Cardiac muscle cell (in vitro differentiated cells and primary cell): Measurements from ENCODE around the gene ORM2. TPM values are rescaled to one million over a fixed set of nuclear protein-coding genes. Genes with fewer than 3 reads are reported as not detected.

Experiments
- DNase-seq, 2 donors: peaks; one replicate each; pipeline versions ENCODE4 v3.0.0 to v3.0.0-alpha.2; 2010 to 2017; ENCODE audit warnings: low read depth in 1 of 2, low spot score in 1 of 2
- H3K27ac ChIP-seq: fragments of 200-600 bp; sonication (generic); 2 replicates; pipeline ENCODE4 v1.5.1; 2016
- H3K27me3 ChIP-seq: fragments of 200-600 bp; sonication (generic); 2 replicates; pipeline ENCODE4 v1.6.0; 2016; ENCODE audit warnings: control low read depth
- H3K36me3 ChIP-seq: fragments of 200-600 bp; sonication (generic); 2 replicates; pipeline ENCODE4 v1.5.1; 2016; ENCODE audit warnings: control low read depth
- H3K4me1 ChIP-seq: fragments of 200-600 bp; sonication (generic); 2 replicates; pipeline ENCODE4 v1.8.1; 2017; ENCODE audit warnings: low read depth, mild to moderate bottlenecking, mixed run types
- H3K4me3 ChIP-seq: fragments of 200-600 bp; sonication (generic); 2 replicates; pipeline ENCODE4 v1.5.1; 2016; ENCODE audit warnings: mild to moderate bottlenecking
- H3K9me3 ChIP-seq: fragments of 200-600 bp; sonication (generic); 2 replicates; pipeline ENCODE4 v1.5.1; 2017; ENCODE audit warnings: low read depth, mild to moderate bottlenecking, control low read depth
- polyA plus RNA-seq: library from polyadenylated mRNA; unstranded; fragments of >200 nt; fragmentation: Nextera tagmentation; extraction: Ambion mirVana; gene quantifications from 2 replicates; pipeline ENCODE4 v1.2.1, GENCODE V29; 2016
- total RNA-seq: library from RNA; depleted of rRNA; stranded (reverse); fragments of >200 nt; gene quantifications from 2 replicates; pipeline ENCODE4 v1.2.3, GENCODE V29; 2016
- TF ChIP-seq, protein P1 (sequence below): IDR thresholded peaks from 2 replicates; pipeline ENCODE4 v1.5.1; 2012; ENCODE audit warnings: low read depth, mild to moderate bottlenecking, low read length

Gene ORM2
- total and polyA plus RNA-seq, 2 experiments from 2014 or later, result not detected

- TF ChIP-seq, protein P1, sequence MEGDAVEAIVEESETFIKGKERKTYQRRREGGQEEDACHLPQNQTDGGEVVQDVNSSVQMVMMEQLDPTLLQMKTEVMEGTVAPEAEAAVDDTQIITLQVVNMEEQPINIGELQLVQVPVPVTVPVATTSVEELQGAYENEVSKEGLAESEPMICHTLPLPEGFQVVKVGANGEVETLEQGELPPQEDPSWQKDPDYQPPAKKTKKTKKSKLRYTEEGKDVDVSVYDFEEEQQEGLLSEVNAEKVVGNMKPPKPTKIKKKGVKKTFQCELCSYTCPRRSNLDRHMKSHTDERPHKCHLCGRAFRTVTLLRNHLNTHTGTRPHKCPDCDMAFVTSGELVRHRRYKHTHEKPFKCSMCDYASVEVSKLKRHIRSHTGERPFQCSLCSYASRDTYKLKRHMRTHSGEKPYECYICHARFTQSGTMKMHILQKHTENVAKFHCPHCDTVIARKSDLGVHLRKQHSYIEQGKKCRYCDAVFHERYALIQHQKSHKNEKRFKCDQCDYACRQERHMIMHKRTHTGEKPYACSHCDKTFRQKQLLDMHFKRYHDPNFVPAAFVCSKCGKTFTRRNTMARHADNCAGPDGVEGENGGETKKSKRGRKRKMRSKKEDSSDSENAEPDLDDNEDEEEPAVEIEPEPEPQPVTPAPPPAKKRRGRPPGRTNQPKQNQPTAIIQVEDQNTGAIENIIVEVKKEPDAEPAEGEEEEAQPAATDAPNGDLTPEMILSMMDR, result no peak
- Histone ChIP-seq H3K27me3 (no peaks in the 10 kb centered on the region), H3K36me3 (no peaks in the 10 kb centered on the region), H3K9me3 (no peaks in the 10 kb centered on the region), H3K4me1 (no peaks in the 10 kb centered on the region), H3K4me3 (no peak overlapping the region), H3K27ac (no peak overlapping the region)
- DNase-seq, result no peak
Observed at GRCh38 chr9:114310471-114311450, 18.9 kb upstream of the ORM2 start.

- Histone ChIP-seq H3K36me3 (no peaks in the 10 kb centered on the region), H3K27me3 (no peaks in the 10 kb centered on the region), H3K9me3 (no peaks in the 10 kb centered on the region), H3K4me1 (no peaks in the 10 kb centered on the region), H3K4me3 (no peak overlapping the region), H3K27ac (no peak overlapping the region)
- no peak for DNase-seq
- TF ChIP-seq, protein P1, result no peak
Observed at GRCh38 chr9:114311571-114312512, 17.8 kb upstream of the ORM2 start.

GRCh38 chr9:114312513-114312875, 17.2 kb upstream of the ORM2 start:
- no peaks in the 10 kb centered on the region for H3K4me1 ChIP-seq
- no peak overlapping the region for H3K4me3 ChIP-seq
- TF ChIP-seq, protein P1, result no peak
- DNase-seq, result no peak
- no peaks in the 10 kb centered on the region for H3K36me3 ChIP-seq
- H3K27me3 ChIP-seq, result no peaks in the 10 kb centered on the region
- no peak overlapping the region for H3K27ac ChIP-seq
- H3K9me3 ChIP-seq, result no peaks in the 10 kb centered on the region

- H3K9me3 ChIP-seq, result no peaks in the 10 kb centered on the region
Observed at GRCh38 chr9:114313186-114313585, 16.5 kb upstream of the ORM2 start.

DNA sequence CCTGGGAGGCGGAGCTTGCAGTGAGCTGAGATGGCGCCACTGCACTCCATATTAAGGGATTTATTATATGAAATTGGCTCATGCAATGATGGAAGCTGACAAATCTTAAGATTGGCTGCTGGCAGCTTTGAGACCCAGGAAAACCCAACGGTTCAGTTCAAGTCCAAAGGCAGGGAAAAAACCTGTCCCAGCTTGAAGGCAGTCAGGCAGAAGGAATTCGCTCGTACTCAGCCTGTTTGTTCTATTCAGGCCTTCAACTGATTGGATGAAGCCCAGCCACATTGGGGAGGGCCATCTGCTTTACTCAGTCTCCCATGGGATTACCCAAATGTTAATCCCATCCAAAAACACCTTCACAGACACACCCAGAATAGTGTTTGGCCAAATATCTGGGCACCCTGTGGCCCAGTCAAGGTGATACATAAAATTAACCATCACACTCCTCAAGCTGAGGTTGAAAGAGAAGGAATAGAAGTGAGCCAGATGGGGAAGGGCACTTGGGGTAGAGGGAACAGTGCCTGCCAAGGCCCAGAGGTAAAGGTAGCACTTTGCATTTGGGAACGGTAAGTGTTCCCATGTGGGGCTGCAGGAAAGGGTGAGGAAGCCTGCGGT, 15.3 kb upstream of the ORM2 start:
- TF ChIP-seq, protein P1, result no peak
- no peaks in the 10 kb centered on the region for H3K4me1 ChIP-seq

More at GRCh38 chr9:114313186-114313585, 16.5 kb upstream of the ORM2 start:
- Histone ChIP-seq H3K36me3 (no peaks in the 10 kb centered on the region), H3K4me1 (no peaks in the 10 kb centered on the region), H3K27me3 (no peaks in the 10 kb centered on the region), H3K27ac (no peak overlapping the region), H3K4me3 (no peak overlapping the region)
- DNase-seq, result no peak
- TF ChIP-seq, protein P1, result no peak

More for the DNA sequence above, 15.3 kb upstream of the ORM2 start:
- Histone ChIP-seq H3K27ac (no peak overlapping the region), H3K9me3 (no peaks in the 10 kb centered on the region), H3K4me3 (no peak overlapping the region), H3K27me3 (no peaks in the 10 kb centered on the region), H3K36me3 (no peaks in the 10 kb centered on the region)
- no peak for DNase-seq
